ENCODE data around the gene ZNF276.

Gene ZNF276

DNA sequence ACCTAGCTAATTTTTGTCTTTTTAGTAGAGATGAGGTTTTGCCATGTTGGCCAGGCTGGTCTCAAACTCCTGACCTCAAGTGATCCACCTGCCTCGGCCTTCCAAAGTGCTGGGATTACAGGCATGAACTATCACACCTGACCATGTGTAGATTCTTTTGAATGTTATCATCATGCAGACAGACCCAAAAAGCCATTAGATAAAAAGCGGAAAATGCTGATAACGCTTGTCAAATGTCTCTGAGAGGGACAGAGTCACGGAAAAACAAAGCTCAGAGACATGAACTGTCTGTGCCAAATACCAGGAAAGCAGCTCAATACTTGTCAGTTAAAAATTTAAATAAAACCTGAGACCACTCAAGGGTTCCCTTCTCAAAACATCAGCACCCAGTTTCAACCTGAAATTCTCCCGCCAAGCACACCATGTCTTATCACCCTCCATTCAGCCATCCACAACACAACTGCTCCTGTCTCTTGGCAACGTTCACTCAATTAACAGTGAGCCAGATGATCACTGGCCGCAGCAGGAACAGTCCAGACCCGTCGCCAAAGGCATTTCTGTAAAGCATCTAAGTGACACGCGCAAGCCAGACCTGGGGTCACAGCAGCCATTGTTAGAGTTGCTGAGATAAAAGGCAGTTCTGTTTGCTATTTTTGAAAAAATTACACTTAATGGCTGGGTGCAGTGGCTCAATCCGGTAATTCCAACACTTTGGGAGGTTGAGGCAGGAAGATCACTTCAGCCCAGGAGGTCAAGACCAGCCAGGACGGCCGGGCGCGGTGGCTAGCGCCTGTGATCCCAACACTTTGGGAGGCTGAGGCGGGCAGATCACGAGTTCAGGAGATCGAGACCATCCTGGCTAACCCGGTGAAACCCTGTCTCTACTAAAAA is 65.4 kb downstream of the ZNF276 start:
- no peak for DNase-seq

DNA sequence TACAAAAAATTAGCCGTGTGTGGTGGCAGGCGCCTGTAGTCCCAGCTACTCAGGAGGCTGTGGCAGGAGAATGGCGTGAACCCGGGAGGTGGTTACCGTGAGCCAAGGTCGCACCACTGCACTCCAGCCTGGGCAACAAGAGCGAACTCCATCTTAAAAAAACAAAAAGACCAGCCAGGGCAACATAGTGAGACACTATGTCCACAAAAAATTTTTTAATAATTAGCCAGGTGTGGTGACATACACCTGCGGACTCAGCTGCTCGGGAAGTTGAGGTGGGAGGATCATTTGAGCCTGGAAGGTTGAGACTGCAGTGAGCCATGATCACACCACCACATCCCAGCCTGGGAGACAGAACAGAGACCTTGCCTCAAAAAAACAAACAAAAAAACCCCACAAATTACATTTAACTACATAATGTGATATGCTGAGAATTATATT is 66.0 kb downstream of the ZNF276 start:
- no peak for DNase-seq

Data from stimulated activated CD4-positive, alpha-beta T cell treated with anti-CD3 and anti-CD28 coated beads, Interleukin-2, amount 100 ng/mL, for 48 hours (primary cell).